Endothelial cell of umbilical vein (primary cell): ENCODE measurements around the gene SLC25A29. TPM values are rescaled to one million over a fixed set of nuclear protein-coding genes. Genes with fewer than 3 reads are reported as not detected.
A peak's percentile ranks its signal among the peaks of the same experiment; 100 is the strongest.

Source experiments
- BruUV-seq: library from RNA; stranded (reverse); fragments of 400-500 nt; replicated peaks from 2 replicates; lab custom pipeline; 2021; lab: Mats Ljungman, UMichigan
- CTCF ChIA-PET: fragments of 300-600, 350-600 bp; sonication (Branson Sonifier 250); formaldehyde crosslinking; loops from one replicate; lab custom pipeline; 2021; ENCODE audit warnings: antibody characterized with exemption, inconsistent platforms; lab: Charles Lee
- POLR2A ChIA-PET: fragments of 300-600, 350-600 bp; sonication (Branson Sonifier 250); formaldehyde crosslinking; loops from one replicate; lab custom pipeline; 2021; ENCODE audit warnings: antibody characterized with exemption, inconsistent platforms; lab: Charles Lee
- DNase-seq: peaks from one replicate; pipeline ENCODE4 v3.0.0-alpha.2; 2011; ENCODE audit warnings: low read depth, low spot score
- FAIRE-seq: peaks from 2 replicates; lab custom pipeline; 2011; peaks lifted over from hg19 to GRCh38; lab: Jason Lieb, UNC
- H2AFZ ChIP-seq: 2 replicates; pipeline ENCODE4 v1.6.0; 2012; ENCODE audit warnings: low read depth, low read length, control low read depth, inconsistent platforms
- H3K27ac ChIP-seq: 2 replicates; pipeline ENCODE4 v1.5.1; 2011; ENCODE audit warnings: low read depth, mild to moderate bottlenecking, control low read depth, low read length, moderate library complexity; ENCODE audit not compliant: insufficient read depth
- H3K27me3 ChIP-seq, 2 experiments: 2 replicates each; pipeline versions ENCODE4 v1.6.0 to v1.6.1; 2011; ENCODE audit warnings: low read length in 2 of 2, mixed read lengths in 1 of 2; ENCODE audit not compliant: control insufficient read depth in 2 of 2, insufficient read depth in 2 of 2
- H3K36me3 ChIP-seq, 2 experiments: 2 replicates in 1 of 2; 3 replicates in 1 of 2; pipeline ENCODE4 v1.5.1; 2011; ENCODE audit warnings: low read length in 2 of 2, mild to moderate bottlenecking in 1 of 2, moderate library complexity in 1 of 2; ENCODE audit not compliant: control insufficient read depth in 2 of 2, insufficient read depth in 2 of 2; ENCODE audit errors: extremely low read depth in 1 of 2
- H3K4me1 ChIP-seq: 3 replicates; pipeline ENCODE4 v1.5.1; 2011; ENCODE audit warnings: mild to moderate bottlenecking, low read length; ENCODE audit not compliant: control insufficient read depth, insufficient read depth; ENCODE audit errors: extremely low read depth
- H3K4me2 ChIP-seq: 2 replicates; pipeline ENCODE4 v1.6.1; 2011; ENCODE audit warnings: low read length, control low read depth, mixed read lengths; ENCODE audit not compliant: insufficient read depth
- H3K4me3 ChIP-seq, 3 experiments: fragments of 200-600 bp in 1 of 3; sonication (generic), shearing (Covaris generic) in 1 of 3; replicated peaks in 1 of 3; 2 replicates each; pipeline ENCODE4 v1.5.1; 2011 to 2016; ENCODE audit warnings: control low read depth in 3 of 3, low read length in 3 of 3, mild to moderate bottlenecking in 2 of 3, inconsistent platforms in 1 of 3, low read depth in 1 of 3, moderate library complexity in 1 of 3; ENCODE audit not compliant: insufficient read depth in 1 of 3
- H3K79me2 ChIP-seq: 2 replicates; pipeline ENCODE4 v1.6.0; 2012; ENCODE audit warnings: low read length, inconsistent platforms; ENCODE audit not compliant: control insufficient read depth, insufficient read depth
- H3K9ac ChIP-seq: replicated peaks from 2 replicates; pipeline ENCODE3; 2011; ENCODE audit warnings: low read length, control low read depth; ENCODE audit not compliant: insufficient read depth; ENCODE audit errors: extremely low read depth
- H3K9me1 ChIP-seq: replicated peaks from 3 replicates; pipeline ENCODE4 v1.6.0; 2011; ENCODE audit warnings: mild to moderate bottlenecking, low read length; ENCODE audit not compliant: control insufficient read depth, insufficient read depth; ENCODE audit errors: extremely low read depth
- H3K9me3 ChIP-seq: replicated peaks from 2 replicates; pipeline ENCODE4 v1.5.1; 2012; ENCODE audit warnings: low read length, inconsistent platforms; ENCODE audit not compliant: control insufficient read depth, insufficient read depth
- H4K20me1 ChIP-seq: replicated peaks from 2 replicates; pipeline ENCODE3; 2011; ENCODE audit warnings: mild to moderate bottlenecking, low read length; ENCODE audit not compliant: control insufficient read depth, insufficient read depth; ENCODE audit errors: extremely low read depth
- CTCF ChIP-seq, 2 donors: IDR thresholded peaks; 1 replicate in 1 of 2; 2 replicates in 1 of 2; pipeline ENCODE4 v1.5.1; 2011; ENCODE audit warnings: low read length in 2 of 2, mild to moderate bottlenecking in 2 of 2, moderate library complexity in 2 of 2, control low read depth in 1 of 2, inconsistent platforms in 1 of 2, low read depth in 1 of 2; ENCODE audit not compliant: insufficient read depth in 1 of 2; ENCODE audit errors: extremely low read depth in 1 of 2
- EZH2 ChIP-seq: IDR thresholded peaks from 2 replicates; pipeline ENCODE4 v1.6.1; 2012; ENCODE audit warnings: borderline replicate concordance, low read depth, mild to moderate bottlenecking, moderate library complexity, low read length, inconsistent platforms; ENCODE audit not compliant: severe bottlenecking
- FOS ChIP-seq: IDR thresholded peaks from 2 replicates; pipeline ENCODE4 v1.6.1; 2011; ENCODE audit warnings: mild to moderate bottlenecking, low read length, moderate library complexity, borderline replicate concordance; ENCODE audit not compliant: insufficient read depth
- GATA2 ChIP-seq: IDR thresholded peaks from 2 replicates; pipeline ENCODE4 v1.7.0; 2011; ENCODE audit warnings: low read depth, mild to moderate bottlenecking, moderate library complexity, mixed read lengths, low read length; ENCODE audit not compliant: insufficient read length, insufficient read depth
- JUN ChIP-seq: IDR thresholded peaks from 2 replicates; pipeline ENCODE4 v1.6.1; 2011; ENCODE audit warnings: borderline replicate concordance, low read depth; ENCODE audit not compliant: insufficient read length, insufficient read depth
- MAX ChIP-seq: IDR thresholded peaks from 2 replicates; pipeline ENCODE4 v1.6.1; 2011; ENCODE audit not compliant: insufficient read depth, insufficient read length
- MYC ChIP-seq: IDR thresholded peaks from one replicate; pipeline ENCODE4 v1.6.1; 2011; ENCODE audit warnings: mild to moderate bottlenecking, low read depth, low read length
- POLR2A ChIP-seq: IDR thresholded peaks from 2 replicates; pipeline ENCODE4 v1.6.1; 2012; ENCODE audit warnings: low read depth, mild to moderate bottlenecking, control low read depth, low read length
- POLR2AphosphoS5 ChIP-seq: IDR thresholded peaks from 2 replicates; pipeline ENCODE4 v1.6.1; 2012; ENCODE audit warnings: low read depth, mild to moderate bottlenecking, control low read depth, low read length, moderate library complexity; ENCODE audit not compliant: insufficient read depth
- dilution Hi-C: fragments of 300-500 bp; cut with MboI; formaldehyde crosslinking; loops from one replicate; pipeline ENCODE4 v1.15.0; 2019; ENCODE audit warnings: low sequenced_read_pairs; ENCODE audit not compliant: extremely low pct_ligation_motif_present
- intact Hi-C: fragments of 100-400 bp; cut with micrococcal nuclease; formaldehyde crosslinking; loops from one replicate; pipeline ENCODE4 v1.10.0; 2022
- polyA plus RNA-seq, 4 experiments: library from polyadenylated mRNA; depleted of rRNA in 3 of 4; stranded (reverse) in 3 of 4; unstranded in 1 of 4; fragments of >200 nt; gene quantifications; 2 replicates each; pipeline versions ENCODE4 v1.2.1 to v1.2.3, GENCODE V29; 2011 to 2012; ENCODE audit warnings: missing spikeins in 1 of 4
- total RNA-seq: library from RNA; stranded (reverse); gene quantifications from 2 replicates; pipeline ENCODE4 v1.2.3, GENCODE V29; 2021

Gene SLC25A29
- total and polyA plus RNA-seq, 2 donors (not counting 3 experiments of a cell fraction or from before 2014, with no cell fraction given): 132 to 154 TPM

GRCh38 chr14:100334904-100335303 is 28.7 kb upstream of the SLC25A29 start:
- no peaks in the 10 kb centered on the region for H3K4me1 ChIP-seq
- no peaks in the 10 kb centered on the region for H3K9me3 ChIP-seq
- no peaks in the 10 kb centered on the region for H3K79me2 ChIP-seq
- H3K27me3 ChIP-seq: no peaks in the 10 kb centered on the region
- DNase-seq: no peak
- intact Hi-C loops: no loop called here
- no peaks in the 10 kb centered on the region for H3K9me1 ChIP-seq
- dilution Hi-C loops: no loop called here
- no peak overlapping the region for H3K4me3 ChIP-seq
- peaks cover 25 to 47% of the 10 kb centered on the region in 2 experiments for H3K36me3 ChIP-seq
- H3K27ac ChIP-seq: no peak overlapping the region
- no peak overlapping the region for H2AFZ ChIP-seq
- no peak for FAIRE-seq
- no peak overlapping the region for H3K4me2 ChIP-seq
- BruUV-seq: no TSS peak
- H3K9ac ChIP-seq: no peak overlapping the region
- ChIA-PET POLR2A (no interaction called here), CTCF (interaction anchor here (1.4 kb wide), 1 partner anchor 43 kb away, joined by 4 read pairs; no protein-coding TSS in a partner anchor)
- TF ChIP-seq POLR2AphosphoS5 (no peak), GATA2 (no peak), EZH2 (no peak)
- no peaks in the 10 kb centered on the region for H4K20me1 ChIP-seq

DNA sequence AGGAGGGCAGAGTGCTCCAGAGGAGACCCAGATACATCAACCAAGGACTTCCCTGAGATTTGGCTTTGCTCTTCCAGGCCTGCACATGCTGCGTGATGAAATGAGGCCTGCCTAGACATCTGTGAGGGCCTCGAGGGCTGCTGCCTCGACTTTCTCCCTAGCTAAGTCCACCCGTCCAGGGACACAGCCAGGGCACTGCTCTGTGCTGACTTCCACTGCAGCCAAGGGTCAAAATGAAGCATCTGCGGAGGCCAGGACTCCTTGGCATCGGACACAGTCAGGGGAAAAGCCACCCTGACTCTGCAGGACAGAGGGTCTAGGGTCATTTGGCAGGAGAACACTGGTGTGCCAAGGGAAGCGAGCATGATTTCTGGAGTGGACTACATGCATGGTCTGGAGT is 27.6 kb upstream of the SLC25A29 start:
- no peak overlapping the region for H3K27ac ChIP-seq
- intact Hi-C loops (loop anchor here (1.0 kb wide), 1 partner anchor 16 kb away; no protein-coding TSS in a partner anchor), dilution Hi-C loops (no loop called here)
- BruUV-seq: TSS peak; percentile 72
- TF ChIP-seq GATA2 (no peak), EZH2 (no peak), CTCF (IDR thresholded peaks at IDR 0.05; ENCODE audit: extremely low read depth in 1 of 2, insufficient read depth in 1 of 2, low read depth in 1 of 2, low read length in 2 of 2) (no peak), JUN (no peak), POLR2AphosphoS5 (no peak), POLR2A (no peak), MAX (no peak), MYC (no peak), FOS (no peak)
- H3K9me3 ChIP-seq: no peaks in the 10 kb centered on the region
- ChIA-PET POLR2A (no interaction called here), CTCF (interaction anchor here (1.4 kb wide), 1 partner anchor 44 kb away, joined by 4 read pairs; no protein-coding TSS in a partner anchor)
- no peak overlapping the region for H3K4me2 ChIP-seq
- DNase-seq (no peak), FAIRE-seq (no peak)
- H2AFZ ChIP-seq: no peak overlapping the region
- H3K4me3 ChIP-seq: no peak overlapping the region
- H3K9me1 ChIP-seq: no peaks in the 10 kb centered on the region
- no peaks in the 10 kb centered on the region for H3K27me3 ChIP-seq
- no peaks in the 10 kb centered on the region for H3K79me2 ChIP-seq
- H3K36me3 ChIP-seq: peaks cover 21 to 41% of the 10 kb centered on the region in 2 experiments
- H4K20me1 ChIP-seq: no peaks in the 10 kb centered on the region
- no peaks in the 10 kb centered on the region for H3K4me1 ChIP-seq
- no peak overlapping the region for H3K9ac ChIP-seq
